HepG2 (cell line): ENCODE measurements around the gene DCLRE1C. TPM values are rescaled to one million over a fixed set of nuclear protein-coding genes. Genes with fewer than 3 reads are reported as not detected.

Experiments
- BRCA1 ChIP-seq: sonication (generic); formaldehyde crosslinking; IDR thresholded peaks from 2 replicates; pipeline ENCODE4 v1.4.0; 2020; ENCODE audit warnings: missing genetic modification reagents
- CHD2 ChIP-seq: IDR thresholded peaks from 2 replicates; pipeline ENCODE4 v1.6.1; 2011; ENCODE audit warnings: low read depth, low read length, improper control_type of control experiment
- CREM ChIP-seq, 2 experiments: sonication (generic) in 1 of 2; formaldehyde crosslinking in 1 of 2; IDR thresholded peaks; 2 replicates each; pipeline versions ENCODE4 v1.4.0 to v1.6.1; 2016 to 2020; ENCODE audit warnings: antibody characterized with exemption in 1 of 2, mild to moderate bottlenecking in 1 of 2, missing genetic modification reagents in 1 of 2
- ETV5 ChIP-seq: IDR thresholded peaks from 2 replicates; pipeline ENCODE4 v1.6.1; 2018; ENCODE audit warnings: missing biosample characterization, missing genetic modification reagents, inconsistent platforms, borderline replicate concordance
- GLI4 ChIP-seq: sonication (generic); formaldehyde crosslinking; IDR thresholded peaks from 2 replicates; pipeline ENCODE4 v1.5.1; 2020; ENCODE audit warnings: missing genetic modification reagents, mild to moderate bottlenecking, moderate library complexity, borderline replicate concordance
- HDAC2 ChIP-seq: sonication (generic); formaldehyde crosslinking; IDR thresholded peaks from 2 replicates; pipeline ENCODE4 v1.4.0; 2020; ENCODE audit warnings: missing genetic modification reagents
- HNRNPH1 ChIP-seq: fragments of 200-400 bp; formaldehyde crosslinking; optimal IDR thresholded peaks from 2 replicates; pipeline ENCODE3; 2017; ENCODE audit warnings: mild to moderate bottlenecking, low read depth, low read length
- LBX2 ChIP-seq: sonication (generic); formaldehyde crosslinking; IDR thresholded peaks from 2 replicates; pipeline ENCODE4 v1.5.0; 2020; ENCODE audit warnings: missing genetic modification reagents, mild to moderate bottlenecking, borderline replicate concordance
- TARDBP ChIP-seq: sonication (generic); formaldehyde crosslinking; IDR thresholded peaks from 2 replicates; pipeline ENCODE4 v1.8.0; 2022; ENCODE audit warnings: mild to moderate bottlenecking, missing genetic modification reagents
- YY1 ChIP-seq: IDR thresholded peaks from 2 replicates; pipeline ENCODE4 v1.6.1; 2011; ENCODE audit warnings: low read length, low read depth, moderate library complexity, mild to moderate bottlenecking; ENCODE audit not compliant: insufficient read depth, insufficient replicate concordance
- ZBTB10 ChIP-seq: sonication (generic); formaldehyde crosslinking; IDR thresholded peaks from 2 replicates; pipeline ENCODE4 v1.4.0; 2020; ENCODE audit warnings: missing genetic modification reagents, borderline replicate concordance
- ZBTB7A ChIP-seq: sonication (generic); formaldehyde crosslinking; IDR thresholded peaks from 2 replicates; pipeline ENCODE4 v1.8.0; 2022; ENCODE audit warnings: mild to moderate bottlenecking, missing genetic modification reagents
- ZNF142 ChIP-seq: sonication (generic); formaldehyde crosslinking; IDR thresholded peaks from 2 replicates; pipeline ENCODE4 v1.4.0; 2020; ENCODE audit warnings: missing genetic modification reagents
- ZNF501 ChIP-seq: sonication (generic); formaldehyde crosslinking; IDR thresholded peaks from 2 replicates; pipeline ENCODE4 v1.5.1; 2020; ENCODE audit warnings: mild to moderate bottlenecking, moderate library complexity, missing genetic modification reagents
- ZNF619 ChIP-seq: sonication (generic); formaldehyde crosslinking; IDR thresholded peaks from 2 replicates; pipeline ENCODE4 v1.4.0; 2020; ENCODE audit warnings: mild to moderate bottlenecking, missing genetic modification reagents
- ZNF878 ChIP-seq: sonication (generic); formaldehyde crosslinking; IDR thresholded peaks from 2 replicates; pipeline ENCODE4 v1.8.1; 2023; ENCODE audit warnings: mild to moderate bottlenecking, missing genetic modification reagents, moderate library complexity
- polyA plus RNA-seq, 8 experiments: library from polyadenylated mRNA; depleted of rRNA in 3 of 8; stranded (reverse) in 7 of 8; unstranded in 1 of 8; fragments of >200 nt; fragmentation: Illumina TruSeq in 4 of 8; extraction: Trizol in 4 of 8; gene quantifications; 2 replicates each; pipeline versions ENCODE4 v1.2.1 to v1.2.3, GENCODE V29; 2011 to 2016; ENCODE audit warnings: low read depth in 4 of 8, missing spikeins in 1 of 8, mixed read lengths in 1 of 8; ENCODE audit not compliant: insufficient read depth in 1 of 8
- total RNA-seq, 5 experiments: library from RNA; depleted of rRNA; stranded (reverse); fragments of >200 nt; fragmentation: Illumina TruSeq; extraction: Trizol; gene quantifications; 2 replicates each; pipeline ENCODE4 v1.2.3, GENCODE V29; 2016; ENCODE audit warnings: low read depth in 1 of 5
- TF ChIP-seq, protein P1 (sequence below): sonication (generic); formaldehyde crosslinking; IDR thresholded peaks from 2 replicates; pipeline ENCODE4 v1.4.0; 2020; ENCODE audit warnings: missing genetic modification reagents, borderline replicate concordance

DCLRE1C gene
- total and polyA plus RNA-seq, 2 of the 13 experiments (the other 11 are each of a cell fraction or from before 2014, with no cell fraction given) = 3.0 to 10.3 TPM

DNA sequence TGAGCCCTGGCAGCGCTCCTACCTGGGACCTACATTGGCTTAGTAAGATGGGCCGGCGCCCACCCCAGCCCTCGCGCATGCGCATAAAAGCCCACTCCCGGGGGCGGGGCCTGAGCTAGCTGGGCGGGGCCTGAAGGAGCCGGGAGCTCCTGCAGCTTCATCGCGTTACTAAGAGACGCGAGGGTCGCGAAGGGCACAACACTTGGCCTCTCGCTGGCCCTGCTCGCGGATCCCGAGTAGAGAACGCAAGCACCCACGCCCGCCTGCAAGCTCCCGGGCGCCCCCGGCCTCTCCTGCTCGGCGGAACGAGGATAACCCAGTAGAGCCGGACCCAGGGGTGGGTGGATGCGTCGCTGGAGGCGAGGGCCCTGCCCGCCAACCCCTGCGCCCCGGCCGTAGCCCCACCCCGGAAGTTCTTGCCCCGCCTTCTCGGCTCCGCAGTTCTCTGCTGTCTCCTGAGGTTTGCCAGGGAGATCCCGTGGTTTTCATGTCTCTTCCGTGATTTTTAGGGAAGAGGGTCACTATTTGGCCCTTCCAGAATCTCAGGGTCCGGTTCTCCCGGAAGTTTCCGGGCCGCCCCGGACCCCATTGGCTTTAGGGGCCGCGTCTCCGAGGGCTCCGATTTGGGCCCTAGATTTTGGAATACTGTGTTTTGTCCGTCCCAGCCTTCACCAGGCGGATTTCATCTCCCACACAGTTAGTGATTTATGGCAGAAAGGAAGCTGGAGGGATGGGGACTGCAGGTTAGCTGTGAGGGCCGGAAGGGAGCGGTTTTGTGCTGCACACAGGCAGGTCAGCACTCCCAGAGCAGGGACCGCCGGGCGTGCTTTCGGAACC, 5.5 kb upstream of the DCLRE1C start, which contains the start of gene MEIG1 (continued):
- 0 out of 2 replicates have a peak, but pooled peaks have one; percentile 25 for TF ChIP-seq GLI4
- peak; percentile 26 for TF ChIP-seq YY1
- TF ChIP-seq ZNF142 (CRISPR knock-in tag) = 0 out of 2 replicates have a peak, but pooled peaks have one; percentile 31
- no peak for TF ChIP-seq HNRNPH1
- peak; percentile 57; the same call in 1 of the 2 replicates for TF ChIP-seq ETV5 (CRISPR knock-in tag)
- TF ChIP-seq, protein P1, sequence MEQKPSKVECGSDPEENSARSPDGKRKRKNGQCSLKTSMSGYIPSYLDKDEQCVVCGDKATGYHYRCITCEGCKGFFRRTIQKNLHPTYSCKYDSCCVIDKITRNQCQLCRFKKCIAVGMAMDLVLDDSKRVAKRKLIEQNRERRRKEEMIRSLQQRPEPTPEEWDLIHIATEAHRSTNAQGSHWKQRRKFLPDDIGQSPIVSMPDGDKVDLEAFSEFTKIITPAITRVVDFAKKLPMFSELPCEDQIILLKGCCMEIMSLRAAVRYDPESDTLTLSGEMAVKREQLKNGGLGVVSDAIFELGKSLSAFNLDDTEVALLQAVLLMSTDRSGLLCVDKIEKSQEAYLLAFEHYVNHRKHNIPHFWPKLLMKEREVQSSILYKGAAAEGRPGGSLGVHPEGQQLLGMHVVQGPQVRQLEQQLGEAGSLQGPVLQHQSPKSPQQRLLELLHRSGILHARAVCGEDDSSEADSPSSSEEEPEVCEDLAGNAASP (CRISPR knock-in tag) = 0 out of 2 replicates have a peak, but pooled peaks have one; percentile 15
- TF ChIP-seq ZBTB10 = no peak
- peak; percentile 44; the same call in 1 of the 2 replicates for TF ChIP-seq HDAC2 (CRISPR knock-in tag)
- TF ChIP-seq CHD2 = peak; percentile 60
- peak; percentile 51; the same call in 1 of the 2 replicates for TF ChIP-seq TARDBP (CRISPR knock-in tag)
- no peak for TF ChIP-seq BRCA1 (CRISPR knock-in tag)
- TF ChIP-seq ZNF501 = peak; percentile 91
- TF ChIP-seq ZBTB7A (CRISPR knock-in tag) = 0 out of 2 replicates have a peak, but pooled peaks have one; percentile 54
- TF ChIP-seq LBX2 (CRISPR knock-in tag) = no peak
- peak; percentile 34; the same call in 1 of the 2 replicates for TF ChIP-seq CREM (IDR thresholded peaks at IDR 0.05)
- TF ChIP-seq CREM (CRISPR knock-in tag; IDR thresholded peaks at IDR 0.05) = no peak
- 0 out of 2 replicates have a peak, but pooled peaks have one; percentile 74 for TF ChIP-seq ZNF619 (CRISPR knock-in tag)
- peak; percentile 63; the same call in 1 of the 2 replicates for TF ChIP-seq ZNF878
